Measurements from ENCODE around the gene CREB5. TPM values are rescaled to one million over a fixed set of nuclear protein-coding genes. Genes with fewer than 3 reads are reported as not detected.
A peak's percentile ranks its signal among the peaks of the same experiment; 100 is the strongest.

CREB5 gene
- total and polyA plus RNA-seq, 2 of the 8 experiments (the other 6 are each of a cell fraction or from before 2014, with no cell fraction given): 2.4 to 2.7 TPM

DNA sequence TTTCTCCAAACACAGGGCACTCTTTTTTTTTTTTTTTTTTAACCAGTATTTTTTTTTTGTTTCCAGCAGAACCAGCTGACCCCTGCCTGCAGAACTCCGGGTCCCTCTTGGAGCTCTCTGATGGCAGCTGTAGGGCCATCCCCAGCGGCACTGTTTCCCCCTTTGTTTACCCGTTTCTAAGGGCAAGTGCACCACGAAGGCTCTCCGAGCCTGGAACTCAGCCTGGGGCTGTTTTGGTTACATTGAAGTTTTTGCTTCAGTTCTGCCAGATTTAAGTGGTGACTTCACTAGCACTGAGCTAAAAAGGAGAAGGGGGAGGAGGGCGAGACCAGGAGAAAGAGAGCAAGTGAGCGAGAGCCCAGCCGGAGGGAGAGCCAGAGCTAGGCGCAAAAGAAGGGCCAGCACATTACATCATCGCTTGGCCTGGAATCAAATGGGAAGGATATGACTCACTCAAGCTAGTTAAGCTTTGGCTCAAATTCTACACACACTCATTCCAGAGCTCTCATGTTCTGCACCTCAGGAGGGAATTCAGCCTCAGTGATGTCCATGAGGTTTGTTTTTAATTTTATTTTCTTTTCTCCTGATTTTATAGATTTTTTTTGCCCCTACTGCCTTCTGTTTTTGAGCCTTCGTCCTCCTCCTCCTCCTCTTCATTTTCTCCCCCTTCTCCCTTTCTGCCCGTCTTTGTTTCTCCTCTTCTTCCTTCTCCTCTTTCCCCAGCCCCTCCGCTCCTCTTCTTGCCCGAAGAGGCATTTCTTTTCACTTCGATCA is 273.5 kb downstream of the CREB5 start:
- H3K79me1 ChIP-seq (ENCODE audit: low read depth, low read length): 0 out of 2 replicates have a peak, but pooled peaks cover 2% of the 10 kb centered on the region
- no peak overlapping the region for H3K23ac ChIP-seq (ENCODE audit: insufficient read length)
- no peaks in the 10 kb centered on the region for H3K36me3 ChIP-seq (ENCODE audit: control insufficient read depth in 2 of 4, insufficient read depth in 4 of 4, low read length in 3 of 4)
- H2AK5ac ChIP-seq (ENCODE audit: low read depth, low read length): no peak overlapping the region
- peak; percentile 84 for FAIRE-seq
- H3K14ac ChIP-seq (ENCODE audit: insufficient read length): no peak overlapping the region
- no peaks in the 10 kb centered on the region for H3K27me3 ChIP-seq (replicated peaks in 1 of 4; ENCODE audit: control insufficient read depth in 3 of 4, extremely low read depth in 1 of 4, insufficient read depth in 3 of 4, low read length in 3 of 4)
- H3K9me3 ChIP-seq (ENCODE audit: insufficient read depth in 2 of 2, low read depth in 1 of 2, low read length in 1 of 2): no peaks in the 10 kb centered on the region
- peak overlapping the region; percentile 77; the same call in 1 of the 2 replicates for H2BK12ac ChIP-seq (ENCODE audit: low read depth, low read length)
- no peak overlapping the region for H2BK120ac ChIP-seq (replicated peaks; ENCODE audit: low read depth, low read length)
- no peak overlapping the region for H4K8ac ChIP-seq (ENCODE audit: extremely low read depth, insufficient read depth, low read length)
- H3K4me1 ChIP-seq (replicated peaks in 1 of 4; ENCODE audit: control insufficient read depth in 3 of 4, insufficient read depth in 4 of 4, low read length in 3 of 4): peaks cover 0 to 5% (median 2%) of the 10 kb centered on the region in 4 experiments; a peak in 6 of 7 replicates
- peak overlapping the region; percentile 42 for H3K56ac ChIP-seq (replicated peaks; ENCODE audit: insufficient read length, low read depth, low read length)
- peak overlapping the region; percentile 52; the same call in 1 of the 2 replicates for H2AFZ ChIP-seq (ENCODE audit: low read length)
- peak; percentile 57 to 77 for DNase-seq (ENCODE audit: low read depth in 1 of 2, low spot score in 2 of 2)
- peak overlapping the region; percentile 70 for H3K27ac ChIP-seq (ENCODE audit: low read depth, low read length)
- H3K4me3 ChIP-seq (ENCODE audit: extremely low read depth in 1 of 4, insufficient read depth in 2 of 4, low read depth in 3 of 4, low read length in 4 of 4): peak overlapping the region; percentile 27 to 63 (median 37); a peak in 7 of 8 replicates
- 21% methylated on average over 12 of the region's 15 CpGs; no CpG with 5 or more reads in 1 of the 2 experiments for WGBS, 2 experiments (ENCODE audit: extremely low coverage in 1 of 2, insufficient coverage in 1 of 2, insufficient read length in 1 of 2, insufficient replicate concordance in 2 of 2, low coverage in 1 of 2, low lambda C conversion rate in 2 of 2, missing lambda C conversion rate in 1 of 2)
- no peaks in the 10 kb centered on the region for H4K20me1 ChIP-seq (replicated peaks in 1 of 2; ENCODE audit: control insufficient read depth in 1 of 2, insufficient read depth in 2 of 2, low read length in 2 of 2)
- ChIA-PET CTCF (ENCODE audit: partially characterized antibody) (interaction anchor here (0.5 to 0.9 kb wide), 5 partner anchors 146 to 384 kb away, joined by 3 to 5 read pairs (median 3); no protein-coding TSS in a partner anchor), POLR2A (ENCODE audit: partially characterized antibody) (interaction anchor here (0.8 to 1.2 kb wide), 4 partner anchors 9 to 16 kb away, joined by 3 to 4 read pairs (median 4); no protein-coding TSS in a partner anchor)
- no peak overlapping the region for H2BK15ac ChIP-seq (ENCODE audit: low read length)
- H2BK20ac ChIP-seq (ENCODE audit: low read length): peak overlapping the region; percentile 61; the same call in 1 of the 2 replicates
- H4K5ac ChIP-seq (ENCODE audit: insufficient read length, low read depth, low read length): peak overlapping the region; percentile 0
- H3K23me2 ChIP-seq (ENCODE audit: low read depth, low read length): peaks cover 4% of the 10 kb centered on the region
- H3K18ac ChIP-seq (ENCODE audit: extremely low read depth, low read length): peak overlapping the region; percentile 51
- no peaks in the 10 kb centered on the region for H3K79me2 ChIP-seq (ENCODE audit: control insufficient read depth in 1 of 2, insufficient read depth in 2 of 2, low read length in 2 of 2)
- peak overlapping the region; percentile 22 to 66 (median 61) for H3K9ac ChIP-seq (replicated peaks in 1 of 4; ENCODE audit: extremely low read depth in 1 of 4, low read depth in 3 of 4, low read length in 3 of 4)
- peak overlapping the region; percentile 84 for H2BK5ac ChIP-seq (ENCODE audit: low read depth, low read length)
- H3K4me2 ChIP-seq (ENCODE audit: insufficient read depth in 1 of 2, low read depth in 2 of 2, low read length in 2 of 2): peak overlapping the region; percentile 63 to 75
- H3K4ac ChIP-seq (replicated peaks; ENCODE audit: insufficient read length, low read depth, low read length): peak overlapping the region; percentile 79
- no peak overlapping the region for H4K91ac ChIP-seq (replicated peaks; ENCODE audit: insufficient read length, low read length)
- TF ChIP-seq CBX8 (IDR thresholded peaks at IDR 0.05; ENCODE audit: borderline replicate concordance, low read depth, low read length) (no peak), CBX5 (IDR thresholded peaks at IDR 0.05; ENCODE audit: low read depth, low read length) (no peak), CHD1 (IDR thresholded peaks at IDR 0.05; ENCODE audit: low read depth, low read length) (no peak), CEBPB (IDR thresholded peaks at IDR 0.05; ENCODE audit: low read depth, low read length) (peak; percentile 52; the same call in 1 of the 2 replicates), HDAC2 (IDR thresholded peaks at IDR 0.05; ENCODE audit: borderline replicate concordance in 1 of 2, low read depth in 2 of 2, low read length in 2 of 2) (0 out of 4 replicates have a peak, but pooled peaks of 1 of the 2 experiments have one; percentile 21), SIRT6 (IDR thresholded peaks at IDR 0.05; ENCODE audit: low read length) (no peak), TCF12 (IDR thresholded peaks at IDR 0.05; ENCODE audit: low read depth, low read length) (no peak), SUZ12 (IDR thresholded peaks at IDR 0.05; ENCODE audit: low read length) (no peak), HDAC6 (IDR thresholded peaks at IDR 0.05; ENCODE audit: low read depth, low read length) (no peak)
- TF ChIP-seq, protein P1, sequence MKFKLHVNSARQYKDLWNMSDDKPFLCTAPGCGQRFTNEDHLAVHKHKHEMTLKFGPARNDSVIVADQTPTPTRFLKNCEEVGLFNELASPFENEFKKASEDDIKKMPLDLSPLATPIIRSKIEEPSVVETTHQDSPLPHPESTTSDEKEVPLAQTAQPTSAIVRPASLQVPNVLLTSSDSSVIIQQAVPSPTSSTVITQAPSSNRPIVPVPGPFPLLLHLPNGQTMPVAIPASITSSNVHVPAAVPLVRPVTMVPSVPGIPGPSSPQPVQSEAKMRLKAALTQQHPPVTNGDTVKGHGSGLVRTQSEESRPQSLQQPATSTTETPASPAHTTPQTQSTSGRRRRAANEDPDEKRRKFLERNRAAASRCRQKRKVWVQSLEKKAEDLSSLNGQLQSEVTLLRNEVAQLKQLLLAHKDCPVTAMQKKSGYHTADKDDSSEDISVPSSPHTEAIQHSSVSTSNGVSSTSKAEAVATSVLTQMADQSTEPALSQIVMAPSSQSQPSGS (IDR thresholded peaks at IDR 0.05; ENCODE audit: low read length): peak; percentile 88
